Cortex of kidney (tissue), 1 donor: ENCODE data around the gene OR9A4.
"Not testable (repeated sequence)": the region's sequence is repeated elsewhere in the genome, so short reads cannot be mapped to it uniquely, and the experiment has no call there.

Experiments used
- DNase-seq: peaks from one replicate; lab custom pipeline; 2025; lab: John Stamatoyannopoulos, UW

OR9A4 gene, protein sequence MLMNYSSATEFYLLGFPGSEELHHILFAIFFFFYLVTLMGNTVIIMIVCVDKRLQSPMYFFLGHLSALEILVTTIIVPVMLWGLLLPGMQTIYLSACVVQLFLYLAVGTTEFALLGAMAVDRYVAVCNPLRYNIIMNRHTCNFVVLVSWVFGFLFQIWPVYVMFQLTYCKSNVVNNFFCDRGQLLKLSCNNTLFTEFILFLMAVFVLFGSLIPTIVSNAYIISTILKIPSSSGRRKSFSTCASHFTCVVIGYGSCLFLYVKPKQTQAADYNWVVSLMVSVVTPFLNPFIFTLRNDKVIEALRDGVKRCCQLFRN

GRCh38 chr7:141916099-141916498, at the start of gene OR9A4:
TSS of gene OR9A4 (plus strand) at chr7:141916399. CDS start at chr7:141918876, 2,477 bp downstream.
- DNase-seq: no peak

DNA sequence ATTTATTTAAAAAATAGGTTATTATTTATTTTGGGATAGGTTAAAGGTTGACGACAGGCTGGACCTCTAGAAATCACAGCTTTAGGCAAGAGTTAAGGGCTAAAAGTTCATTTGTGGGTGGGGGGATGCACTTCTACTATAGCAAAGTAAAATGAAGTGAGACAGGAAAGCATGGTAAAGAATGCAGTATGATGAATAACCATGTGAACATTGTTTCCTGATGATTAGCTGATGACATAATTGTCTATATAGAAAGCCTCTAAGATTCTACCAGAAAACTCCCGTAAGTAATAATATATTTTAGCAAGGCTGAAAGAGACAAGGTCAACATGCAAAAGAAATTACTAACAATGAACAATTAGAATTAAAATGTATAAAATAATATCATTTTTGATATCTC, 49.2 kb upstream of the OR9A4 start:
- DNase-seq: no peak

DNA sequence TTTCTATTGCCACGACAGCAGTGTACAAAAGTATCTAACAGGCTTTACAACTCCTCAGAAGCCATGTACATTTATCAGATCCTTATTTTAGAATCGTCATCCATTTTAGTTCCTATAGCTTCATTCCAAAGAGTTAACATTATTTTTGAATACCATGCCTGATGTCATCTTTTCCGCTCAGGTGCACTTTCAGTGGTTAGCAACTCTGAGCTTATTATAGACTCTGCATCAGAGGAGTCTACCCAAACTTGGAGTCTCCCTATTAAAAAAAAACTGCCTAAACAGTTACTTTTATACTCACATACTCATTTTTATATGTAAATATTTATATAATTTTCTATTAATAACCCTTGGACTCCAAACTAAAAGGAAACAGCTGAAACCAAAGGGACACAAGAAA, 43.3 kb upstream of the OR9A4 start:
- no peak for DNase-seq

- no peak for DNase-seq
Measured at GRCh38 chr7:141874787-141875186, 41.4 kb upstream of the OR9A4 start.

GRCh38 chr7:141875453-141875852, 40.7 kb upstream of the OR9A4 start:
- no peak for DNase-seq

- no peak for DNase-seq
Measured at GRCh38 chr7:141876371-141876770, 39.8 kb upstream of the OR9A4 start.

GRCh38 chr7:141877365-141877764, 38.8 kb upstream of the OR9A4 start:
- DNase-seq: no peak

- no peak for DNase-seq
Measured at GRCh38 chr7:141880960-141881359, 35.2 kb upstream of the OR9A4 start.

DNA sequence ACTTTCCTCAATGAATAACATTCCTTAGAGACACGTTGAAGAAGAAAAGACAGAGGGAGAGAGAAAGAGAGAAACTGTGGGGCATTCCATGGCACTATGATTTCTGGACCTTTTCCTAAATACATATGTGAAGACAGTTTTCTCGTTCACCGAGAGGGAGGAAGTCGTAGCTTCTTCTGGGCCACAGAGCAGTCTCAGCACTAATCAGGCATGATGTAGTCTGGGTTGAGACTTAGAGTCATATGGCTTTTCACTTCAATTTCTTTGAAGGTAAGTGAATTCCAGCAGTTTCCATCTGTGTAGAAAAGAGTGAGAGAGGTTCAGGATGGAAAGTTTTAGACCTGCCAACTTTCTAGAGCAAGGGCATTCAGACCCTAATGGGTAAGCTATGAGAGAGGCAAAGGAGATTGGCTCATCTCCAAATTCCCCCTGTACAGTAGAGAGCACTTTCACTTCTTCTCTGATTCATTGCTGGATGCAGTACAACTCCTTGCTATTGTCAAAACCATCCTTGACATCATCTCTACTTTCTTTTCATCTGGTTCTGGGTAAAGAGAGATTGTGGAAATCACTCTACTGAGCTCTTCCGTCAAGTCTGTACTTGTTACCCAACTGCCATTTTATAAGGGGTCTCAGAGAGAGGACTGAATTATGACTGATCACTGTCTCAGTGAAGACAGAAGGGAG, 31.5 kb upstream of the OR9A4 start:
- no peak for DNase-seq

GRCh38 chr7:141889321-141889720, 26.9 kb upstream of the OR9A4 start:
- DNase-seq: no peak

- DNase-seq: no peak
Measured at GRCh38 chr7:141891336-141891735, 24.9 kb upstream of the OR9A4 start.

DNA sequence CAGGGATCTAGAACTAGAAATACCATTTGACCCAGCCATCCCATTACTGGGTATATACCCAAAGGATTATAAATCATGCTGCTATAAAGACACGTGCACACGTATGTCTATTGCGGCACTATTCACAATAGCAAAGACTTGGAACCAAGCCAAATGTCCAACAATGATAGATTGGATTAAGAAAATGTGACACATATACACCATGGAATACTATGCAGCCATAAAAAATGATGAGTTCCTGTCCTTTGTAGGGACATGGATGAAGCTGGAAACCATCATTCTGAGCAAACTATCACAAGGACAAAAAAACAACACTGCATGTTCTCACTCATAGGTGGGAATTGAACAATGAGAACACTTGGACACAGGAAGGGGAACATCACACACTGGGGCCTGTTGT, 16.8 kb upstream of the OR9A4 start:
- not testable (repeated sequence) for DNase-seq

GRCh38 chr7:141906285-141906684, 9.9 kb upstream of the OR9A4 start:
- no peak for DNase-seq

- DNase-seq: no peak
Measured at GRCh38 chr7:141911391-141911790, 4.8 kb upstream of the OR9A4 start.

DNA sequence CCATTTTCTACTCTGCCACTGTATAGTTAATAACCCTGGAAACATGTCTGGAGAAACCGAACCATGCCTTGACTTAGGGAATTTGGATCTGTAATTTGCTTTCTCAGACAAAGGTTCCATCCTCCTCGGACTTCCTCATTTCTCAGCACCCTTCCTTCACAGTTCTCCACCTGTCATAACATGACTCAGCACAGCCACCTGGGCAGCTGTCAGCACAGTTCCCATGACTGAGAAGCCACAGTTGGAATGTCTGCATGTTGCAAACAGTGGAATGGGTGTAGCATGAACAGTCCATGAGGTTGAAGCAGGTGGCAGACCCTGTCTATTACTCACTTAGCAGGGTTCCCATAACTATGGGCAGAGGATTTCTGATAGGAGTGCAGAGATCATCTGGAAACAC, 634 bp upstream of the OR9A4 start:
- DNase-seq: no peak

GRCh38 chr7:141920281-141920680, 4.1 kb downstream of the OR9A4 start:
- DNase-seq: no peak

DNA sequence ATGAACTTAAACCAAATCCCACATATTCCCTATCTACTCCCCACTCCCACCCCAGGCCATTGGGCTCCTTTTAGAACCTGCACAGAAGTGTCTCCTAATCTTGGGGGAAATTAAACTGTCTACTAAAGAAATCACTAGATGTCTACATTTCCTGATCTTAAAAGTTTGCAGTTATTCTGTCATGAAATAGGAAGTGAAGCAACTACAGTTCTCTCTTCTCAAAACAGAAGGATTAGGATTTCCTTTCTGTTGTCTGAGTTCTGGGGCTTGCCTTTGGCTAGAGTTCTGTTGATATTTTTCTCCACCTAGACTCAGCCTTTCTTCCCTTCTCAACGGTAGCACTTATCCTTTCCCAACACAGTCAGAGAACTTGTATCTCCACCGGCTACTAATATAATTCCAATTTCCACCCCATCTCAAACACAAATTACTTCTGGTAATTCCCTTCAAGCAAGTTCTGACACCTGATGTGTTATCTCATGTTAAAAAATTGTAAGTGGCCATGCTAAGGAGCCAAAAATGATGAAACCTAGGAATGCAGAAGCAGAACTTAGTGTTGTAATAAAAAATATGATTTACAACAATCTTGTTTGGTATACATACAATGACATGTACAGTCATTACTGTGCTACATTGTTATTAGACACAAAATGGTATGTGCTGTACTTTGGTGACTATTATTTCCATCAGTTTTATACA, 12.1 kb downstream of the OR9A4 start:
- DNase-seq: no peak

DNA sequence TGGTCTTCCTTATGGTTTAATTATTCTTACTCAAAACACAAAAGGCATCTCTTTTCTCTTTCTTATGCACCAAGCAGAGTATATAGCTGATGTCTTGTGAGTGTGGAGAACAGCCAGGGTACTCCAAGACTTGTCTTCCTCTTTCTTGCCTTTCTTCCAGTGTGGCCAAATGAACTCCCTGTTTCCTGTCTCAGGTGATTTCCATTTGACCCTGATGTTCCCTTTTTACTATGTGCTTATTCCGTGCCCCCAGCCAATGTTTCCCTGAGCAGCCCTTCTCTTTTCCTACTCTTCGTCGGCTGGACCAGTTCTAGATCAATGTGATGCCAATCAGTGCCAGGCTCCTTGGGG, 12.6 kb downstream of the OR9A4 start:
- DNase-seq: no peak

GRCh38 chr7:141930211-141930610, 14.0 kb downstream of the OR9A4 start:
- no peak for DNase-seq

GRCh38 chr7:141941075-141941474, 24.9 kb downstream of the OR9A4 start:
- no peak for DNase-seq

DNA sequence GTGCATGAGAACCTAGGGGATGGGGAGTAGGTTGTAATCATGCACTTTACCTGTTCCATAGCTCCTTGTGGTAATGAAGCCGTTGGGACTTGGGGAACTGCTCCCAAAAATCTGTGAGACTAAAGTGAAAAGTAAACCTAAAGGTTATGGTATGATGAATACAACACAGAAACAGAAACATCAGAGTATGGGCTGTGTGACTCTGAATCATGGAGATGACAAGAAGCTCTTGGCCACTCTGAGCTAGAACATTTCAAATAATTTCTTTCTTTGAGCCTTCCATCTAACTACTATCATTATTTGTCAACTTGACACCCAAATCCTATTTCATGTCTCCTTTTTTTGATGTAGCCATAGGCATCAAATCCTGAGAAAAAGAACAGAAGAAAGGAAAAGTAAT, 27.6 kb downstream of the OR9A4 start:
- no peak for DNase-seq

GRCh38 chr7:141944811-141945210, 28.6 kb downstream of the OR9A4 start:
- DNase-seq: no peak

- DNase-seq: no peak
Measured at GRCh38 chr7:141945356-141945755, 29.2 kb downstream of the OR9A4 start.
